Neural cell (in vitro differentiated cells): ENCODE measurements around the gene DCC.

Source experiments
- EZH2 ChIP-seq: fragments of 200-600, 300-800 bp; shearing (Covaris generic), sonication (generic); IDR thresholded peaks from 2 replicates; pipeline ENCODE4 v1.6.1; 2014; ENCODE audit warnings: antibody characterized with exemption, low read length, borderline replicate concordance, mild to moderate bottlenecking; ENCODE audit not compliant: insufficient read depth, poor library complexity, severe bottlenecking
- MXI1 ChIP-seq: fragments of 450-650 bp; conservative IDR thresholded peaks from 2 replicates; pipeline ENCODE4 v1.6.1; 2014; ENCODE audit warnings: antibody characterized with exemption, mild to moderate bottlenecking; ENCODE audit not compliant: poor library complexity, severe bottlenecking
- POLR2AphosphoS5 ChIP-seq: IDR thresholded peaks from 2 replicates; pipeline ENCODE4 v1.6.1; 2012
- TF ChIP-seq, protein P1 (sequence below): fragments of 450-650 bp; IDR thresholded peaks from 2 replicates; pipeline ENCODE4 v1.5.1; 2014; ENCODE audit warnings: antibody characterized with exemption, mild to moderate bottlenecking, moderate library complexity; ENCODE audit not compliant: poor library complexity, severe bottlenecking

DNA sequence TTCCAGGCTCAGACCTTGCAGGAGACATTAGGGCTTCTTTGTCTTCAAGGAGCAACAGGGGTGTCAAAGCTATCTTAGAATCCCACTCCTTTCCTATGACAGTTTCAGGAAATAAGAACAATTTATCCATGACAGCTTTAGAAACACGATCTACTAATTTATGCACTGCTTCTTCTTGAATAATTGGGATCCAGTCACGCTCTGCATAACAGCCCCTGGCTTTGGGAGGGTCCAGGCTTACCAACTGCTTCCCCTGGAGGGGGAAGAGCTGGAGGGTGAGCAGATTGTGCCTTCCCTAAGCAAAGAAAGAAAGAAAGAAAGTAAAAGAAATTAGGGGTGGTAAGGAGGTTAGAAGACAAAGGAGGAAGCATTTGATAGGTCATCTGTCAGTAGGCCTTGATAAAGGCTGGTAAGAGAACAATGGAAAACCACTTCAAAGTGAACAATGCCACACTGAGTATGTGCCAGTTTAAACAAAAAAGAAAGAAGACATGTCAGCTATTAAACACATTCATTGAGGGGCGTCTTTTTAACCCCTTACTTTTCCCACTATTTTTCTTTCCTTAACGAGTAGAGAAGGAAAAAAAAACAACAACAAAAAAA lies 327.6 kb downstream of the DCC start:
- TF ChIP-seq EZH2, result no peak
- peak; percentile 46 for TF ChIP-seq POLR2AphosphoS5
- TF ChIP-seq, protein P1, sequence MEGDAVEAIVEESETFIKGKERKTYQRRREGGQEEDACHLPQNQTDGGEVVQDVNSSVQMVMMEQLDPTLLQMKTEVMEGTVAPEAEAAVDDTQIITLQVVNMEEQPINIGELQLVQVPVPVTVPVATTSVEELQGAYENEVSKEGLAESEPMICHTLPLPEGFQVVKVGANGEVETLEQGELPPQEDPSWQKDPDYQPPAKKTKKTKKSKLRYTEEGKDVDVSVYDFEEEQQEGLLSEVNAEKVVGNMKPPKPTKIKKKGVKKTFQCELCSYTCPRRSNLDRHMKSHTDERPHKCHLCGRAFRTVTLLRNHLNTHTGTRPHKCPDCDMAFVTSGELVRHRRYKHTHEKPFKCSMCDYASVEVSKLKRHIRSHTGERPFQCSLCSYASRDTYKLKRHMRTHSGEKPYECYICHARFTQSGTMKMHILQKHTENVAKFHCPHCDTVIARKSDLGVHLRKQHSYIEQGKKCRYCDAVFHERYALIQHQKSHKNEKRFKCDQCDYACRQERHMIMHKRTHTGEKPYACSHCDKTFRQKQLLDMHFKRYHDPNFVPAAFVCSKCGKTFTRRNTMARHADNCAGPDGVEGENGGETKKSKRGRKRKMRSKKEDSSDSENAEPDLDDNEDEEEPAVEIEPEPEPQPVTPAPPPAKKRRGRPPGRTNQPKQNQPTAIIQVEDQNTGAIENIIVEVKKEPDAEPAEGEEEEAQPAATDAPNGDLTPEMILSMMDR, result no peak
- no peak for TF ChIP-seq MXI1
